Esophagus squamous epithelium (tissue), 5 donors: ENCODE data around the gene DENND1A. TPM values are rescaled to one million over a fixed set of nuclear protein-coding genes. Genes with fewer than 3 reads are reported as not detected.

ENCODE experiments used
- DNase-seq: peaks from one replicate; lab custom pipeline; 2025; lab: John Stamatoyannopoulos, UW
- H3K27ac ChIP-seq, 4 donors: fragments of 200-600 bp; sonication (generic); one replicate each; pipeline ENCODE4 v1.5.1; 2016 to 2019; ENCODE audit warnings: mild to moderate bottlenecking in 1 of 4
- H3K27me3 ChIP-seq, 4 donors: fragments of 200-600 bp; sonication (generic); 1 replicate in 3 of 4; 2 replicates in 1 of 4; pipeline versions ENCODE4 v1.5.1 to v1.6.0; 2017 to 2021; ENCODE audit warnings: antibody characterized with exemption in 1 of 4
- H3K36me3 ChIP-seq, 3 donors: fragments of 200-600 bp; sonication (generic); one replicate each; pipeline ENCODE4 v1.5.1; 2016 to 2019
- H3K4me1 ChIP-seq, 3 donors: fragments of 200-600 bp; sonication (generic); one replicate each; pipeline ENCODE4 v1.5.1; 2017 to 2019
- H3K4me3 ChIP-seq, 4 donors: fragments of 200-600 bp; sonication (generic); 1 replicate in 3 of 4; 2 replicates in 1 of 4; pipeline ENCODE4 v1.5.1; 2016 to 2019; ENCODE audit warnings: mild to moderate bottlenecking in 2 of 4, moderate library complexity in 1 of 4
- H3K9me3 ChIP-seq, 3 donors: fragments of 200-600 bp; sonication (generic); one replicate each; pipeline ENCODE4 v1.5.1; 2016 to 2019
- POLR2A ChIP-seq, 4 donors: fragments of 450-650 bp; IDR thresholded peaks; one replicate each; pipeline ENCODE4 v1.6.1; 2017; ENCODE audit warnings: antibody characterized with exemption in 4 of 4, mild to moderate bottlenecking in 4 of 4, moderate library complexity in 3 of 4
- WGBS, 2 donors: methylation state at CpG; one replicate each; pipeline ENCODE4 v1.1.5; 2018; 5-methylcytosine and 5-hydroxymethylcytosine counted together
- intact Hi-C: fragments of 100-400 bp; cut with DNase I; formaldehyde crosslinking; loops from one replicate; pipeline ENCODE4 v1.15.0; 2022
- total RNA-seq, 4 donors: library from RNA; depleted of rRNA; stranded (reverse); fragments of >200 nt; gene quantifications; one replicate each; pipeline ENCODE4 v1.1.0, GENCODE V29; 2016
- TF ChIP-seq, protein P1 (sequence below), 6 experiments: fragments of 450-650 bp in 4 of 6; fragments of 200-600 bp in 2 of 6; sonication (generic) in 2 of 6; IDR thresholded peaks; one replicate each; pipeline ENCODE4 v1.5.1; 2016 to 2019; ENCODE audit warnings: antibody characterized with exemption in 6 of 6, mild to moderate bottlenecking in 4 of 6, moderate library complexity in 4 of 6
- donor health status: DM: yes; HTN: yes; CAD: no.

DENND1A gene
- total RNA-seq, 4 donors from 2014 or later: 5.3 to 16.0 (median 12.9) TPM

DNA sequence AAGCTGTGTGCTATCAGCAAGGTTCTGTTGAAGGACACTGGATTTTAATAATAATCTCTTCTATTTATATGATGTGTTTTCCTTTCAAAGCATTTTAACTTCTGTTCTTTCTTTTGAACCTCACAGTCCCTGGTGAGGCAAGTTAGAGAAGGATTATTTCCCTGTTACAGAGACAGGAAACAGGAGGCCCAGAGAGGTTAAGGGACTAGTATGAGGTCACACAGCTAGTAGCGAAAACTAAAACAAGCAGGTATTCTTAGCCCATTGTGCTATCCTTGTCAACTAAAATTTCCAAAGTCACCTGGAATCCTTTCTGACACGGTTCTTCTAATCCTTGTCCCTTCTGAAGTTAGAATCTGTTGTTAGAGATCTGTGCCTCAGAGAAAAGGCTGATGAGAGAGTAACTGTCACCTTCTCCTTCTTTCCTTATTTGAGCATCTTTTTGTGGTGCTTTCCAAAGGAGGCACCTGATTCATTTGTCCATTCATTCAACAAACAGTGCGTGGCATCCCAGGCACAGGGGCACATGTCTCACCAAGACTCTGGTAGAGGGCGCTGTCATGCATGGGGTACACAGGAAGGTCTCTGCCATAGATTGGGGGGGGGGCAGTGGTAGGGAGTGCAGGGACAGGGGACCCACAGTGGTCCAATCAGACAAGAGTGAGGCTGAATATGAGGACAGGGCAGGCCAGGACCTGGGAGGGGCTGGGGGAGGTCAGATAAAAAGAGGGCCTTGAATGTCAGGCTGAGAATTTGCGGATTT, 512.5 kb downstream of the DENND1A start:
- TF ChIP-seq, protein P1, sequence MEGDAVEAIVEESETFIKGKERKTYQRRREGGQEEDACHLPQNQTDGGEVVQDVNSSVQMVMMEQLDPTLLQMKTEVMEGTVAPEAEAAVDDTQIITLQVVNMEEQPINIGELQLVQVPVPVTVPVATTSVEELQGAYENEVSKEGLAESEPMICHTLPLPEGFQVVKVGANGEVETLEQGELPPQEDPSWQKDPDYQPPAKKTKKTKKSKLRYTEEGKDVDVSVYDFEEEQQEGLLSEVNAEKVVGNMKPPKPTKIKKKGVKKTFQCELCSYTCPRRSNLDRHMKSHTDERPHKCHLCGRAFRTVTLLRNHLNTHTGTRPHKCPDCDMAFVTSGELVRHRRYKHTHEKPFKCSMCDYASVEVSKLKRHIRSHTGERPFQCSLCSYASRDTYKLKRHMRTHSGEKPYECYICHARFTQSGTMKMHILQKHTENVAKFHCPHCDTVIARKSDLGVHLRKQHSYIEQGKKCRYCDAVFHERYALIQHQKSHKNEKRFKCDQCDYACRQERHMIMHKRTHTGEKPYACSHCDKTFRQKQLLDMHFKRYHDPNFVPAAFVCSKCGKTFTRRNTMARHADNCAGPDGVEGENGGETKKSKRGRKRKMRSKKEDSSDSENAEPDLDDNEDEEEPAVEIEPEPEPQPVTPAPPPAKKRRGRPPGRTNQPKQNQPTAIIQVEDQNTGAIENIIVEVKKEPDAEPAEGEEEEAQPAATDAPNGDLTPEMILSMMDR (IDR thresholded peaks at IDR 0.05): no peak
- no peak for TF ChIP-seq POLR2A (IDR thresholded peaks at IDR 0.05)
- DNase-seq: no peak

DNA sequence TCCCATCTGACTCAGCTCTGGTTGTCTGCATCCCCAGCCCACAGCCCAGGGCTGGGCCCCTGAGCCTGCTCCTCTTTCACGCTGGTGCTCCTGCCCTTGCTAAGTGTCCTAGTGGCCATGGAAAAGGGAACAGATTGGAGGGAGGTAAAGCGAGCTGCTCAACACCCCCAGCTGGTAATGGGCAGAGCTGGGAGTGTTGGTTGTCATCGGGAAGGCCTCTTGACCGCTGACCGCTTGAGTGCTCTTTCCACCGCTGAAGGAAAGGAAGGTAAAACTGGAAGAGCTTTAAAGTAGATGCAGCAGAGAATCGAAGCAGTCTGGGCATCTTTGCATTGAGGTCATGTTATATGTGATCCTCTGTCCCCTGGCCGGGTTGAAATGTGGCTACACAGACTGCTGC, 513.8 kb downstream of the DENND1A start:
- H3K27me3 ChIP-seq: no peaks in the 10 kb centered on the region
- no peaks in the 10 kb centered on the region for H3K4me1 ChIP-seq
- H3K9me3 ChIP-seq: no peaks in the 10 kb centered on the region
- H3K36me3 ChIP-seq: peaks cover 0 to 25% (median 0%) of the 10 kb centered on the region in 3 donors
- no peak overlapping the region for H3K4me3 ChIP-seq
- no peak for DNase-seq
- intact Hi-C loops: no loop called here
- 84 to 93% methylated on average over 7 of the region's 8 CpGs for WGBS, 2 donors
- TF ChIP-seq POLR2A (IDR thresholded peaks at IDR 0.05): no peak
- TF ChIP-seq, protein P1 (IDR thresholded peaks at IDR 0.05): no peak
- H3K27ac ChIP-seq: no peak overlapping the region

More for the DNA sequence above, 512.5 kb downstream of the DENND1A start:
- H3K36me3 ChIP-seq: peaks cover 0 to 29% (median 0%) of the 10 kb centered on the region in 3 donors
- intact Hi-C loops: no loop called here
- H3K27ac ChIP-seq: no peak overlapping the region
- no peaks in the 10 kb centered on the region for H3K27me3 ChIP-seq
- H3K4me1 ChIP-seq: no peaks in the 10 kb centered on the region
- WGBS, 2 donors: 76 to 90% methylated on average over 3 to 4 of the region's 5 CpGs
- H3K4me3 ChIP-seq: no peak overlapping the region
- no peaks in the 10 kb centered on the region for H3K9me3 ChIP-seq

DNA sequence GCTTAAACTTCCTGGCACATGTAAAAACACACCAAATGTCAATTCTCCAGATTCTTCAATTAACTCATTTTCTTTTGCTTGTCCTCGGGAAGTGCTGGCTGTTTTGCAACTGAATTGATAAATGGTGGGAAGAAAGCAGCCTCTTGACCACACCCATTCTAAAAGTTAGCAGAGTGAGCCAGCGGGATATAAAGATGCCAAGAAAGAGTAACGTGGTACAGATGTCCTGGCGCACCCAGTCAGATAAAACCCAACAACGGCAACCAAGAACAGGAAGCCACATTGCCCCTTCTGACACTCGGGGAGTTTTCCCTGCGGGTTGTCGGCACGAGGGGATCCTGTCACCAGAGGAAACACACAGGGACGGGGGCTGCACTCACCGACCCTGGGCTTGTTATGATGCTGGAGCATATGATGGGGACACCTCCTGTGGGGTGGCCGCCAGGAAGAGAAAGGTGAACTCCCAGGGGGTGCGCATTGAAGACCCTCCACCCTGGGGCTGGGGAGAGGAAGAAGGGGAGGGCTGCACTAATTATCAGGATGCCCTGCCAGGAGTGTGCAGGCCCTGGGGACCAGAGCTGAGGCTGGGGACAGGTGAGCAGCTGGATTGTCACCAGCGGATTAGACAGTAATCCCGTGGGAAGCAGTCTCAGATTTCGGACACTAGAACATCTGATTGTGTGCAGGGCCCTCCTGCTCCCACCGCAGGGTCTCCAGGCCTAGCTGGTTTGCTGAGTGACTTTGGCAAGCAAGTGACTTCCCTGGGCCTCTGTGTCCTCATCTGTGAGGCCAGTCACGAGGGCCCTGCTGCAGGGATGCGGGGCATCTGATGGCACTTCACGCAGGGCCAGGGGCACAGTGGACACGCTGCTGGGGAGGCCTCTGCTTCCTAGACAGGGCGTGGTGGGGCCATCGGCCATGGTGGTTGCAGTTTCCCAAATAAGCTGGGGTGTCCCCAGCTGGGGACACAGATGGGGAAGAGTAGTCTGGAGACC, 514.7 kb downstream of the DENND1A start:
- Histone ChIP-seq H3K4me3 (no peak overlapping the region), H3K4me1 (no peaks in the 10 kb centered on the region), H3K27me3 (no peaks in the 10 kb centered on the region), H3K36me3 (peaks cover 0 to 16% (median 0%) of the 10 kb centered on the region in 3 donors), H3K9me3 (no peaks in the 10 kb centered on the region), H3K27ac (no peak overlapping the region)
- no peak for DNase-seq
- TF ChIP-seq, protein P1 (IDR thresholded peaks at IDR 0.05): no peak
- TF ChIP-seq POLR2A (IDR thresholded peaks at IDR 0.05): no peak
- intact Hi-C loops: no loop called here
- WGBS, 2 donors: 79 to 91% methylated on average over 20 to 22 of the region's 23 CpGs

DNA sequence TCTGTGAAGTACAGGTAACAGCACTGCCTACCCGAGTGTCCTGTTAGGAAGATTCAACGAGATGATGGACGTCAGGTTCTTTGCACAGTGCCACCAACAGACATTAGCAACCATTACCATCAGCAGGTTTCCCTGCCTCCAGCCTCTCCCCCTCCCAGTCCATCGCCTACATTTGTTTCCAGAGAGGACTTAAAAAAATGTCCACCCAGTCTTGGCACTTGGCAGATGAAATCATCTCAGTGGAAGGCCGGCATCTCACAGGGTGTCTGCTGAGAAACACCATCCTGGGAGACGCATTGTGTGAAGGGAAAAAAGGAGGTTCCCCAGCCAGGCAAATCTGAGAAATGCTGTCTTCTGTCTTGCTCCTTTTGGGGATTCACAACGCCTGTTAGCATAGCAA, 515.7 kb downstream of the DENND1A start:
- no peak overlapping the region for H3K27ac ChIP-seq
- H3K4me1 ChIP-seq: no peaks in the 10 kb centered on the region
- no peak for TF ChIP-seq POLR2A (IDR thresholded peaks at IDR 0.05)
- TF ChIP-seq, protein P1 (IDR thresholded peaks at IDR 0.05): no peak
- intact Hi-C loops: no loop called here
- DNase-seq: no peak
- no peaks in the 10 kb centered on the region for H3K9me3 ChIP-seq
- H3K36me3 ChIP-seq: peaks cover 0 to 7% (median 0%) of the 10 kb centered on the region in 3 donors
- WGBS, 2 donors: 82 to 97% methylated on average over 5 to 7 of the region's 7 CpGs
- H3K4me3 ChIP-seq: no peak overlapping the region
- no peaks in the 10 kb centered on the region for H3K27me3 ChIP-seq
